ENCODE measurements around the gene MYH9.
"Not testable (repeated sequence)": the region's sequence is repeated elsewhere in the genome, so short reads cannot be mapped to it uniquely, and the experiment has no call there.

GRCh38 chr22:36261675-36262074 is 126.1 kb downstream of the MYH9 start:
- not testable (repeated sequence) for TF ChIP-seq CTCF (IDR thresholded peaks at IDR 0.05); REST (IDR thresholded peaks at IDR 0.05; ENCODE audit: insufficient read depth in 1 of 2, low read depth in 2 of 2, low read length in 1 of 2); POLR2AphosphoS5 (IDR thresholded peaks at IDR 0.05; ENCODE audit: low read depth, low read length)

All from Panc1 (cell line).